Measurements from ENCODE around the gene SAMD4B.
A peak's percentile ranks its signal among the peaks of the same experiment; 100 is the strongest.

SAMD4B gene

DNA sequence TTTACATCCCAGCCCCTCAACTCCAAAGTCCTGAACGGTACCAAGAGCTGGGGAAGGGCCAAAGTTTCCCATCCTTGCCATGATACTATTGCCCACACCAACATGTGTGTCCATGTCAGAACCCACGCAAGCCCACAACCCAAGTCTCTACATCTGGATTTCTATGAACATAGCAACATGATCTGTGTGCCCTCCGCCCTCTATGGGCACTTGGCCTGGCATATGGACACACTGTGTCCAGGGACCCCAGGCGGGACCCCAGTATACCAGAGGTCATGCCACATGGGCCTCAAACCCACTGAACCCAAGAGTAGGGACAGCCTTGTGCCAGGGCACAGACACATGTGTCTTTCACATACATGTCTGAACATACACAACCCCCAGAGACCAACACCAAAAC, 23.5 kb upstream of the SAMD4B start:
- in situ Hi-C loops (cut with HindIII; ENCODE audit: low sequenced_read_pairs): no loop called here
- TF ChIP-seq, protein P1, sequence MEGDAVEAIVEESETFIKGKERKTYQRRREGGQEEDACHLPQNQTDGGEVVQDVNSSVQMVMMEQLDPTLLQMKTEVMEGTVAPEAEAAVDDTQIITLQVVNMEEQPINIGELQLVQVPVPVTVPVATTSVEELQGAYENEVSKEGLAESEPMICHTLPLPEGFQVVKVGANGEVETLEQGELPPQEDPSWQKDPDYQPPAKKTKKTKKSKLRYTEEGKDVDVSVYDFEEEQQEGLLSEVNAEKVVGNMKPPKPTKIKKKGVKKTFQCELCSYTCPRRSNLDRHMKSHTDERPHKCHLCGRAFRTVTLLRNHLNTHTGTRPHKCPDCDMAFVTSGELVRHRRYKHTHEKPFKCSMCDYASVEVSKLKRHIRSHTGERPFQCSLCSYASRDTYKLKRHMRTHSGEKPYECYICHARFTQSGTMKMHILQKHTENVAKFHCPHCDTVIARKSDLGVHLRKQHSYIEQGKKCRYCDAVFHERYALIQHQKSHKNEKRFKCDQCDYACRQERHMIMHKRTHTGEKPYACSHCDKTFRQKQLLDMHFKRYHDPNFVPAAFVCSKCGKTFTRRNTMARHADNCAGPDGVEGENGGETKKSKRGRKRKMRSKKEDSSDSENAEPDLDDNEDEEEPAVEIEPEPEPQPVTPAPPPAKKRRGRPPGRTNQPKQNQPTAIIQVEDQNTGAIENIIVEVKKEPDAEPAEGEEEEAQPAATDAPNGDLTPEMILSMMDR (IDR thresholded peaks at IDR 0.05; ENCODE audit: low read depth, low read length): no peak
- H3K4me3 ChIP-seq (ENCODE audit: low read depth, low read length): no peak overlapping the region
- no peak for DNase-seq (ENCODE audit: low read depth, low spot score)

DNA sequence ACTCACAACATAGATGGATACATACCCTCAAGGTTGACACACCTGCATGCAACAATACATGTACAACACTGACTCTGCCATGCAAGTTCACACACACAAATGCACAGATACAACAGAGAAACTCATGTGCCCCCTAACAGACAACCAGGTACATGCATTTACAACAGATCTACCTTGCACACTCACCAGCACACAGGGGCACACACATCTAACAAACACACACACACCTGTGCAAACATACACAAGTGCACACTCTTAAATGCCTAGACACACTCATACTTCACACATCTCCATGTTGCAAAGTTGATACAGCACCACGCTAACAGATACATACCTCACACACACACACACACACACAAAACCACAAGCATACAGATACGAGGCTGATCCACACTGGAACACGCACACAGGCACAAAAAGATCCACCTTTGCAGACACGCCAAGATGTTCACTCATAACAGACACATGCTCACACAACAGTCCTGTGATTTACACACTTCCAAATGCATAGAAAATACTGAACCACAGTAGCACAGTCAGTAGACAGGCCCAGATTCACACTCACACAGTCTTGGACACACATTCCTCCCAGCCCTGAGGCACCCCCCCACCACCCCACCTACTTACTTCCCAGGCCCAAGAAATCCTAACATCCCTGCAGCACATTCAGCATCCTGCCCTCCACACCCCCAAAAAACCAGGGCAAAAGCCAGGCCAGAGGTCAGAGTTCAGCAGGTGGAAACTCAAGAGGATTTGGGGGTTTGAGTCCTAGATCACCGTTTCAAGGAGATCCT, 22.9 kb upstream of the SAMD4B start:
- DNase-seq (ENCODE audit: low read depth, low spot score): no peak
- in situ Hi-C loops (cut with HindIII; ENCODE audit: low sequenced_read_pairs): no loop called here
- TF ChIP-seq, protein P1 (IDR thresholded peaks at IDR 0.05; ENCODE audit: low read depth, low read length): no peak
- H3K4me3 ChIP-seq (ENCODE audit: low read depth, low read length): peak overlapping the region; percentile 45

DNA sequence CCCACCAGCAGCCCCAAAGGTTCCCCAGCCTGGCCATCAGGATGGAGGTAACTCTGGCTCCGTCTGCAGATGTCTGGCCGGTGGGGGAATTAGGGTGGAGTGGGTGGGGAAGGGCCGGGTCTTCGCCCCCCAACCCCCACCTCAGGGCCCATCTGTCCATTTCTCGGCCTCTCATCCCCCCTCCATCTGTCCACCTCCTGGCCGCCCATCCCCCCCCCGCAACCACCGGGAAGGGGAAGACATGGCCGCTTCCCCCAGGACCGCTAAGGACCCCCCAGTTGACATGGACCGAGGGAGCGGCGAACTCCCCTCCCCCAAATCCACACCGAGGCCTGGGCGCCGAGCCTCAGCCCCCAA, 22.4 kb upstream of the SAMD4B start:
- in situ Hi-C loops (cut with HindIII; ENCODE audit: low sequenced_read_pairs): no loop called here
- peak overlapping the region; percentile 45 for H3K4me3 ChIP-seq (ENCODE audit: low read depth, low read length)
- TF ChIP-seq, protein P1 (IDR thresholded peaks at IDR 0.05; ENCODE audit: low read depth, low read length): no peak
- DNase-seq (ENCODE audit: low read depth, low spot score): no peak

DNA sequence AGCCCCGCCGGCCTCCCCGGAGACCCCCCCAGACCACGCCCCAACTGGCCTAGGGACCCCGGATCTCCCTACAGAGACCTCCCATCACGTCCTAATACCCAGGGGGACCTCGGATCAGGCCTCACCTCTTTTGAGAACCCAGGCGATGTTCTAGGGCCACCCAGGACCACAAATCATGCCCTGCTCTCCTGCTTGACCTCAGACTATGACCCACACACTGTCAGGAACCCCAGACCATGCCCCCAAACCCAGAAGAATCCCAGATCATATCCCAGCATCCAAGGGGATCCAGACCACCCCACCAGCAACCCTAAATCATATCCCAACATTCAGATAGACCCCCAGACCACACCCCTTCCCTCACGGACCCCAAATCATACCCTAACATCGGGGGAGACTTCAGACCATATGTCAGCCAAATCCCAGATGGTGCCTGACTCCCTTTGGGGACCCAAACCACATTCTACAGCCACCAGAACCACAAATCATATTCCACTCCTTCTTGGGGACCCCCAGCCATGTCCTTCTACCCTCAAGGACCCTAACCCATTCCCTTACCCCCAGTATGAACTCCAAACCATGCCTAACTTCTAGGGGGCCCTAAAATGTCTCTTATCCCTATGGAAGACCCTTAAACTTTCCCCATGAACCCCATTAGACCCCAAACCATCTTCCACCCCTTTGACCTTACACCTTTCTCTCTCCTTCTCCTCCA, 20.9 kb upstream of the SAMD4B start:
- H3K4me3 ChIP-seq (ENCODE audit: low read depth, low read length): no peak overlapping the region
- in situ Hi-C loops (cut with HindIII; ENCODE audit: low sequenced_read_pairs): no loop called here
- TF ChIP-seq, protein P1 (IDR thresholded peaks at IDR 0.05; ENCODE audit: low read depth, low read length): no peak
- no peak for DNase-seq (ENCODE audit: low read depth, low spot score)

GRCh38 chr19:39321832-39322176, 20.4 kb upstream of the SAMD4B start:
- TF ChIP-seq, protein P1 (IDR thresholded peaks at IDR 0.05; ENCODE audit: low read depth, low read length): no peak
- in situ Hi-C loops (cut with HindIII; ENCODE audit: low sequenced_read_pairs): no loop called here
- no peak overlapping the region for H3K4me3 ChIP-seq (ENCODE audit: low read depth, low read length)
- no peak for DNase-seq (ENCODE audit: low read depth, low spot score)

GRCh38 chr19:39324242-39324842, 17.9 kb upstream of the SAMD4B start:
- TF ChIP-seq, protein P1 (IDR thresholded peaks at IDR 0.05; ENCODE audit: low read depth, low read length): no peak
- no peak for DNase-seq (ENCODE audit: low read depth, low spot score)
- no peak overlapping the region for H3K4me3 ChIP-seq (ENCODE audit: low read depth, low read length)
- in situ Hi-C loops (cut with HindIII; ENCODE audit: low sequenced_read_pairs): no loop called here

Measured in astrocyte of the spinal cord (primary cell).